ENCODE measurements around the gene COQ8B.

The COQ8B gene

DNA sequence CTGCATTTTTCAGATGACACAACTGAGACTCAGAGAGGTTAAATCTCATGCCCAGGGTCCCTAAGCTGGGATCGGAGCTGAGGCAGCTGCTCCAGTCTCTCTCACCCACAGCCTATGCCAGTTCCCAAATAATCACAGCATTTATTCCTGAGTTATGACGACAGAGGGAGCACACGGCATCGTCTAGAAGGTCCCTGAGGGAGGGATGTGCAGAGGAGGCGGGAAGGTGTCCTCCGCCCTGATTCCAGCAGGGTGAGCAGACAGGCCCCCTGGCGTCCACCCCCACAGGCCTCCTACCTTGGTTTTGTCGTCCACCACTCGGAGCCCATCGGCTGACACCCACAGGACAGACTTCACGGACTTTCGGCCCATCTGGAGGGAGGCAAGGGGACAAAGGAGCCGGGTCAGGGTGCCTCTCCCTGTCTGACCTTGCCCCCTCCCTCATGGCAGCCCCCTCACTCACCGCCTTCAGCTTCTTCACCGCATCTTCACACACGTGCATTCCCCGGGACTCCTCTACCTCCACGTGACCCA, 34.2 kb downstream of the COQ8B start:
- Histone ChIP-seq H3K9me3 (ENCODE audit: low read length) (no peaks in the 10 kb centered on the region), H2AFZ (ENCODE audit: low read length) (no peak overlapping the region), H4K20me1 (ENCODE audit: insufficient read depth, low read length) (no peaks in the 10 kb centered on the region), H3K4me3 (ENCODE audit: low read depth, low read length, poor library complexity, severe bottlenecking) (no peak overlapping the region), H3F3A (ENCODE audit: insufficient read depth, low read length) (no peaks in the 10 kb centered on the region), H3K79me2 (ENCODE audit: insufficient read depth, low read length) (no peaks in the 10 kb centered on the region), H3K9me2 (ENCODE audit: low read depth, low read length) (no peaks in the 10 kb centered on the region), H3K27ac (ENCODE audit: low read depth, low read length, poor library complexity, severe bottlenecking) (no peak overlapping the region), H3K9ac (ENCODE audit: low read length) (no peak overlapping the region), H3K27me3 (ENCODE audit: insufficient read depth, low read length) (no peaks in the 10 kb centered on the region), H3K4me2 (ENCODE audit: low read length) (no peak overlapping the region), H3K36me3 (ENCODE audit: insufficient read depth, low read length) (peaks cover 38% of the 10 kb centered on the region), H3K4me1 (ENCODE audit: insufficient read depth, low read length, severe bottlenecking) (peaks cover 3% of the 10 kb centered on the region)
- TF ChIP-seq, protein P1, sequence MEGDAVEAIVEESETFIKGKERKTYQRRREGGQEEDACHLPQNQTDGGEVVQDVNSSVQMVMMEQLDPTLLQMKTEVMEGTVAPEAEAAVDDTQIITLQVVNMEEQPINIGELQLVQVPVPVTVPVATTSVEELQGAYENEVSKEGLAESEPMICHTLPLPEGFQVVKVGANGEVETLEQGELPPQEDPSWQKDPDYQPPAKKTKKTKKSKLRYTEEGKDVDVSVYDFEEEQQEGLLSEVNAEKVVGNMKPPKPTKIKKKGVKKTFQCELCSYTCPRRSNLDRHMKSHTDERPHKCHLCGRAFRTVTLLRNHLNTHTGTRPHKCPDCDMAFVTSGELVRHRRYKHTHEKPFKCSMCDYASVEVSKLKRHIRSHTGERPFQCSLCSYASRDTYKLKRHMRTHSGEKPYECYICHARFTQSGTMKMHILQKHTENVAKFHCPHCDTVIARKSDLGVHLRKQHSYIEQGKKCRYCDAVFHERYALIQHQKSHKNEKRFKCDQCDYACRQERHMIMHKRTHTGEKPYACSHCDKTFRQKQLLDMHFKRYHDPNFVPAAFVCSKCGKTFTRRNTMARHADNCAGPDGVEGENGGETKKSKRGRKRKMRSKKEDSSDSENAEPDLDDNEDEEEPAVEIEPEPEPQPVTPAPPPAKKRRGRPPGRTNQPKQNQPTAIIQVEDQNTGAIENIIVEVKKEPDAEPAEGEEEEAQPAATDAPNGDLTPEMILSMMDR (IDR thresholded peaks at IDR 0.05; ENCODE audit: low read length), result no peak
- TF ChIP-seq EZH2 (IDR thresholded peaks at IDR 0.05; ENCODE audit: borderline replicate concordance, low read length), result no peak

DNA sequence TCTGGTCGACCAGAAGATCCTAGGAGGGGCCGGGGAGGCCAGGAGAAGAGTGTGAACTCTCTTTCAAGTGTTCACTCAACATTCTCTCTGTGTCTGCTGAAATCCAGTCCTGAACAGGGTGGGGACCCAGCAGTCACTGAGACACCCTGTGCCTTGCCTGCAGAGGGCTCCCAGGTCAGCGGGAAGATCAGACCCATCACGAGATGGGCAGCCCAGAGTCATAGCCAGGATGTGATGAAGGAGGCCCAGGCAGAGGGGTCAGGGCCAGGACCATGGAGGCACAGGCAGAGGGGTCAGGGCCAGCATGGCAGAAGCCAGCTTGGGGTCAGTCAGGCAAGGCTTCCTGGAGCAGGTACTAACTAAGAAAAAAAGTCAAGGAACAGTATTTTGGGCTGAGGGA, 35.6 kb downstream of the COQ8B start:
- no peaks in the 10 kb centered on the region for H3K9me2 ChIP-seq (ENCODE audit: low read depth, low read length)
- H3K79me2 ChIP-seq (ENCODE audit: insufficient read depth, low read length), result no peaks in the 10 kb centered on the region
- no peaks in the 10 kb centered on the region for H3K9me3 ChIP-seq (ENCODE audit: low read length)
- TF ChIP-seq, protein P1 (IDR thresholded peaks at IDR 0.05; ENCODE audit: low read length), result no peak
- no peak for TF ChIP-seq EZH2 (IDR thresholded peaks at IDR 0.05; ENCODE audit: borderline replicate concordance, low read length)
- H3K27ac ChIP-seq (ENCODE audit: low read depth, low read length, poor library complexity, severe bottlenecking), result no peak overlapping the region
- no peak overlapping the region for H3K4me3 ChIP-seq (ENCODE audit: low read depth, low read length, poor library complexity, severe bottlenecking)
- no peak overlapping the region for H2AFZ ChIP-seq (ENCODE audit: low read length)
- no peaks in the 10 kb centered on the region for H3K27me3 ChIP-seq (ENCODE audit: insufficient read depth, low read length)
- H3K4me2 ChIP-seq (ENCODE audit: low read length), result no peak overlapping the region
- no peaks in the 10 kb centered on the region for H3F3A ChIP-seq (ENCODE audit: insufficient read depth, low read length)
- H3K4me1 ChIP-seq (ENCODE audit: insufficient read depth, low read length, severe bottlenecking), result no peaks in the 10 kb centered on the region
- no peak overlapping the region for H3K9ac ChIP-seq (ENCODE audit: low read length)
- H4K20me1 ChIP-seq (ENCODE audit: insufficient read depth, low read length), result no peaks in the 10 kb centered on the region
- H3K36me3 ChIP-seq (ENCODE audit: insufficient read depth, low read length), result peaks cover 51% of the 10 kb centered on the region

DNA sequence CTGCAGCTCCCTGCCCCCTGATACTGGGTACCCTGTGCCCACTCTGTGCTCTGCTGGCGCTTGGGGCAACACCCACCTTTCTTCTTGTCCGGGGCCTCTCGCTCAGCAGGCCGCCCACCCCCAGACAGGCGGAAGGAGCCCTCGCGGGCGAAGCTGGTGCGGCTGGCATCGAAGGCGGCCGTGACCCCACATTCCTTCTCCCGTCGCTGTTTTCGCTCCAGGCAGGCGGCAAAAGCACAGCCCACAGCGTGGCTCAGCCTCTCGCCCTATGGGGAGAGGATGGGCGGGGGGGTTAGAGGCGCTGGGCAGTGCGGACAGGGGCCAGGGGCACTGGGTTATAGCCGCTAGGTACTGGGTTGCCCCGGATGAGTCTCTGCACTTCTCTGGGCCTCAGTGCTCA, 39.5 kb downstream of the COQ8B start:
- H3F3A ChIP-seq (ENCODE audit: insufficient read depth, low read length), result no peaks in the 10 kb centered on the region
- TF ChIP-seq, protein P1 (IDR thresholded peaks at IDR 0.05; ENCODE audit: low read length), result no peak
- no peak for TF ChIP-seq EZH2 (IDR thresholded peaks at IDR 0.05; ENCODE audit: borderline replicate concordance, low read length)
- H3K4me2 ChIP-seq (ENCODE audit: low read length), result no peak overlapping the region
- no peak overlapping the region for H3K9ac ChIP-seq (ENCODE audit: low read length)
- no peak overlapping the region for H3K27ac ChIP-seq (ENCODE audit: low read depth, low read length, poor library complexity, severe bottlenecking)
- no peaks in the 10 kb centered on the region for H4K20me1 ChIP-seq (ENCODE audit: insufficient read depth, low read length)
- H3K4me3 ChIP-seq (ENCODE audit: low read depth, low read length, poor library complexity, severe bottlenecking), result no peak overlapping the region
- H3K79me2 ChIP-seq (ENCODE audit: insufficient read depth, low read length), result no peaks in the 10 kb centered on the region
- no peaks in the 10 kb centered on the region for H3K9me2 ChIP-seq (ENCODE audit: low read depth, low read length)
- H3K27me3 ChIP-seq (ENCODE audit: insufficient read depth, low read length), result no peaks in the 10 kb centered on the region
- H3K36me3 ChIP-seq (ENCODE audit: insufficient read depth, low read length), result peaks cover 69% of the 10 kb centered on the region
- H3K4me1 ChIP-seq (ENCODE audit: insufficient read depth, low read length, severe bottlenecking), result no peaks in the 10 kb centered on the region
- H2AFZ ChIP-seq (ENCODE audit: low read length), result no peak overlapping the region
- H3K9me3 ChIP-seq (ENCODE audit: low read length), result no peaks in the 10 kb centered on the region

Measured in OCI-LY1 (cell line).